GM18861 (cell line): ENCODE data around the gene WIPI1.
"Not testable (repeated sequence)": the region's sequence is repeated elsewhere in the genome, so short reads cannot be mapped to it uniquely, and the experiment has no call there.

ENCODE experiments used
- ATAC-seq: cut with Tn5 transposase; IDR thresholded peaks from one replicate; pipeline ENCODE4 v1.9.1; 2021; ENCODE audit not compliant: unreplicated experiment

The WIPI1 gene

GRCh38 chr17:68457168-68457538 lies at the start of gene WIPI1:
Gene WIPI1, minus strand, starts transcription at chr17:68457496. Its CDS starts 75 bp downstream, at chr17:68457421.
- ATAC-seq = peak; percentile 27

- no peak for ATAC-seq
Observed at GRCh38 chr17:68505951-68506350, 48.7 kb upstream of the WIPI1 start.

- ATAC-seq = no peak
Observed at GRCh38 chr17:68501074-68501473, 43.8 kb upstream of the WIPI1 start.

- ATAC-seq = no peak
Observed at GRCh38 chr17:68499587-68499986, 42.3 kb upstream of the WIPI1 start.

- no peak for ATAC-seq
Observed at GRCh38 chr17:68498479-68499326, 41.4 kb upstream of the WIPI1 start.

- peak; percentile 92 for ATAC-seq
Observed at GRCh38 chr17:68497885-68498319, 40.6 kb upstream of the WIPI1 start.

GRCh38 chr17:68495081-68495480 lies 37.8 kb upstream of the WIPI1 start:
- no peak for ATAC-seq

GRCh38 chr17:68492394-68493054 lies 35.2 kb upstream of the WIPI1 start:
- ATAC-seq = not testable (repeated sequence)

GRCh38 chr17:68491381-68492231 lies 34.3 kb upstream of the WIPI1 start:
- no peak for ATAC-seq

GRCh38 chr17:68489919-68490318 lies 32.6 kb upstream of the WIPI1 start:
- no peak for ATAC-seq

GRCh38 chr17:68484458-68484857 lies 27.2 kb upstream of the WIPI1 start:
- no peak for ATAC-seq

- ATAC-seq = no peak
Observed at GRCh38 chr17:68482576-68483041, 25.3 kb upstream of the WIPI1 start.

GRCh38 chr17:68480885-68481284 lies 23.6 kb upstream of the WIPI1 start:
- no peak for ATAC-seq

- no peak for ATAC-seq
Observed at GRCh38 chr17:68470961-68471360, 13.7 kb upstream of the WIPI1 start.

- ATAC-seq = no peak
Observed at GRCh38 chr17:68468788-68469187, 11.5 kb upstream of the WIPI1 start.

GRCh38 chr17:68468334-68468733 lies 11.0 kb upstream of the WIPI1 start:
- no peak for ATAC-seq

- ATAC-seq = no peak
Observed at GRCh38 chr17:68463211-68464019, 6.1 kb upstream of the WIPI1 start.

GRCh38 chr17:68462381-68463210 lies 5.3 kb upstream of the WIPI1 start:
- no peak for ATAC-seq

- no peak for ATAC-seq
Observed at GRCh38 chr17:68461589-68461988, 4.3 kb upstream of the WIPI1 start.

GRCh38 chr17:68461122-68461539 lies 3.8 kb upstream of the WIPI1 start:
- ATAC-seq = no peak
